Thyroid gland (tissue), 4 donors: ENCODE measurements around the gene CHN2. TPM values are rescaled to one million over a fixed set of nuclear protein-coding genes. Genes with fewer than 3 reads are reported as not detected.
"Not testable (repeated sequence)": the region's sequence is repeated elsewhere in the genome, so short reads cannot be mapped to it uniquely, and the experiment has no call there.

ENCODE experiments used
- DNase-seq, 2 donors: peaks; one replicate each; pipeline ENCODE4 v3.0.0-alpha.2; 2019
- H3K27ac ChIP-seq, 3 donors: fragments of 200-600 bp; sonication (generic); 1 replicate in 2 of 3; 2 replicates in 1 of 3; pipeline ENCODE4 v1.5.1; 2016 to 2019; ENCODE audit warnings: mild to moderate bottlenecking in 1 of 3, moderate library complexity in 1 of 3
- H3K27me3 ChIP-seq: fragments of 200-600 bp; sonication (generic); one replicate; pipeline ENCODE4 v1.5.1; 2019
- H3K36me3 ChIP-seq, 2 donors: fragments of 200-600 bp; sonication (generic); one replicate each; pipeline ENCODE4 v1.5.1; 2016 to 2019
- H3K4me1 ChIP-seq, 2 donors: fragments of 200-600 bp; sonication (generic); one replicate each; pipeline ENCODE4 v1.5.1; 2017 to 2019
- H3K4me3 ChIP-seq, 3 donors: fragments of 200-600 bp; sonication (generic); replicated peaks in 1 of 3; 1 replicate in 2 of 3; 2 replicates in 1 of 3; pipeline ENCODE4 v1.5.1; 2016; ENCODE audit warnings: mild to moderate bottlenecking in 1 of 3
- H3K9me3 ChIP-seq: fragments of 200-600 bp; sonication (generic); one replicate; pipeline ENCODE4 v1.5.1; 2017
- CTCF ChIP-seq, 6 experiments: fragments of 200-600 bp in 3 of 6; fragments of 450-650 bp in 3 of 6; sonication (generic) in 3 of 6; IDR thresholded peaks; one replicate each; pipeline ENCODE4 v1.5.1; 2016 to 2019; ENCODE audit warnings: antibody characterized with exemption in 6 of 6, mild to moderate bottlenecking in 2 of 6, inconsistent platforms in 1 of 6, moderate library complexity in 1 of 6
- POLR2A ChIP-seq, 2 donors: fragments of 450-650 bp; IDR thresholded peaks; one replicate each; pipeline ENCODE4 v1.6.1; 2017; ENCODE audit warnings: antibody characterized with exemption in 2 of 2, mild to moderate bottlenecking in 2 of 2, moderate library complexity in 1 of 2
- WGBS, 2 donors: methylation state at CpG; one replicate each; pipeline ENCODE4 v1.1.5; 2017; 5-methylcytosine and 5-hydroxymethylcytosine counted together
- intact Hi-C: fragments of 100-400 bp; cut with DNase I; formaldehyde crosslinking; loops from one replicate; pipeline ENCODE4 v1.15.1; 2023
- total RNA-seq, 4 donors: library from RNA; depleted of rRNA; stranded (reverse); fragments of >200 nt; gene quantifications; one replicate each; pipeline ENCODE4 v1.2.3, GENCODE V29; 2016

The CHN2 gene
- total RNA-seq, 4 donors from 2014 or later: 11.7 to 54.3 (median 41.4) TPM

DNA sequence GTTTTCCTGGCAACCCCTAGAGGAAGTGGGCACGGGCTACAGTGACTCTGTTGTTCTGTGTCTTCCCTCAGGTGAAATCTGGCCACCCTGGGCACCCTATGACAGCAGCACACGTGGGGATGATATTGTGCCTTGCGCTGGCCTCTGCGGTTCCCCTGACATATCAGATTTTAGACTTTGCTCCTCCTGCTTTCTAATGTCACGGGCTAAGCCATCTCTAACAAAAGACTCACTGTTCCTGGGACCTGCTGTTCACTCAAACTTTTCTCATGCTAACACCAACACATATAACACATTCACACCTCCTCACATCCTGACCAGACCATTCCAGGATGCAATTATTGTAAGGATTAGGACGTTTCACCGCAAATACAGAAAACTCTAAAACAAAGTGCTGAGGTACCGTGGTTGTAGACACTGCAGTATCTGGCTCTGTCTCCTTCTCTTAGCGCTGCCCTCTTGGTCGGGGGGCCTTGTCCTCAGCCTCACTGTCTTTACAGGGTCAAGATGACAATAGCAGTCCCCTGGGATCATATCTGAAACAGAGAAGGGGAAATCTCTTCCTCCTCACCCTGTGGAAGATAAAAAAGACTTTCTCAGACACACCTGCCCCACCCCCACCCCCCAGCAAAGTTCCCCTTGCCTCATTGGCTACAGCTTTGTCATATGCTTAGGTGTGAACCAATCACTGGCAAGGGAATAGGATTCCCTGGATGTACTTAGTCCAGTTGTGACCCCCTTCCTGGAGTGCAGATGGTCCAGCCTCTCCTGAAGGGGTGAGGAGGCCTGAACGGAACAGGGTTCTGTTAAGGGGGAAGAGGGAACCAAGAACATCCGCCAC, 14.1 kb downstream of the CHN2 start:
- no peaks in the 10 kb centered on the region for H3K36me3 ChIP-seq
- no peaks in the 10 kb centered on the region for H3K27me3 ChIP-seq
- no peaks in the 10 kb centered on the region for H3K4me1 ChIP-seq
- intact Hi-C loops: no loop called here
- no peak for DNase-seq
- H3K9me3 ChIP-seq: no peaks in the 10 kb centered on the region
- TF ChIP-seq POLR2A (IDR thresholded peaks at IDR 0.05): no peak
- TF ChIP-seq CTCF (IDR thresholded peaks at IDR 0.05): no peak
- H3K4me3 ChIP-seq: no peak overlapping the region
- H3K27ac ChIP-seq: no peak overlapping the region
- WGBS, 2 donors: 89 to 93% methylated on average over 12 of the region's 12 CpGs

GRCh38 chr7:29209745-29210144, 15.2 kb downstream of the CHN2 start:
- DNase-seq: no peak
- WGBS, 2 donors: 89 to 91% methylated on average over 3 of the region's 3 CpGs
- Histone ChIP-seq H3K4me3 (no peak overlapping the region), H3K36me3 (no peaks in the 10 kb centered on the region), H3K4me1 (no peaks in the 10 kb centered on the region), H3K27me3 (no peaks in the 10 kb centered on the region), H3K9me3 (no peaks in the 10 kb centered on the region), H3K27ac (no peak overlapping the region)
- intact Hi-C loops: no loop called here
- TF ChIP-seq CTCF (IDR thresholded peaks at IDR 0.05) (no peak), POLR2A (IDR thresholded peaks at IDR 0.05) (no peak)

- H3K9me3 ChIP-seq, DNase-seq, intact Hi-C loops, H3K4me3 ChIP-seq, H3K36me3 ChIP-seq, H3K4me1 ChIP-seq, H3K27ac ChIP-seq, H3K27me3 ChIP-seq: not testable (repeated sequence)
- WGBS, 2 donors: 94 to 97% methylated on average over 2 of the region's 2 CpGs
These were observed 18.2 kb downstream of the CHN2 start for GRCh38 chr7:29212736-29213135.

DNA sequence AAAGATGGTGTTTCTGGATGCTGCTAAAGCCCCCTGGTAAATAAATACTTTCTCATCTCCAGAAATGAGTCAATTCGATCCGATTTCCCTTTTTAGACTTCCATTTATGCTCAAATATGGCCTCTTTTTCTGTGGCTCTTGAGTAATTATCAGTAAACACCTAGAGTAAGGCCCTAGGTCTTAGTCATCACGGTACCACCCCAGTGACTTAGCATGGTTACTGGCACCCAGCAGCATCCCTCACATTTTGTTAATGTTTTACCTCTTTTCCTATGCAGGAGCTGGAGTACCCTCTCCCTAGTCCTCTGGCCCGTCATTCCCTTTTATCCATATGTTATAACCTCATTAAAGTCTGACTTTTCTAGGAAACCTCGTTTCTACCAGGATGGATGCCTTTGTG, 19.5 kb downstream of the CHN2 start:
- intact Hi-C loops: no loop called here
- WGBS, 2 donors: 85 to 93% methylated on average over 5 of the region's 5 CpGs
- DNase-seq: no peak
- no peaks in the 10 kb centered on the region for H3K9me3 ChIP-seq
- no peak overlapping the region for H3K4me3 ChIP-seq
- no peaks in the 10 kb centered on the region for H3K4me1 ChIP-seq
- TF ChIP-seq POLR2A (IDR thresholded peaks at IDR 0.05) (no peak), CTCF (IDR thresholded peaks at IDR 0.05) (no peak)
- no peaks in the 10 kb centered on the region for H3K27me3 ChIP-seq
- no peak overlapping the region for H3K27ac ChIP-seq
- no peaks in the 10 kb centered on the region for H3K36me3 ChIP-seq

DNA sequence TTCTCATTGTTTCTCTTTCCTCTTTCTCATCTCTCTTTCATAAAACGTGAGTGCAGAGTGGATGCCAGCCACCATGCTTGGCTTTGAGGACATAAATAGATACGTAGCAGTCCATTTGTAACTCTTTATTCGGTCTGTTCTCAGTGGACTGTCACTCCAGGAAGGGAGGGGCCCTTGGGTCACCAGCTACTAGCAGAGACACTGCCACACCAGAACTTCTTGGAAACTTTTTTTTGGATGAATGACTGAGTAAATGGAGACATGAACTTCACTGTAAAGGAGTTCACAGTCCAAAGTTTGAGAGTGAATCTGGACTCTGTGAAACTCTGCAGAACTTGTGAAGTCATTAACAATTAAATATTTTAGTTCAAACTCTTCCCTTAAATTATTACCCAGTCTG, 20.2 kb downstream of the CHN2 start:
- intact Hi-C loops: no loop called here
- DNase-seq: no peak
- 71 to 73% methylated on average over 3 of the region's 3 CpGs for WGBS, 2 donors
- no peaks in the 10 kb centered on the region for H3K4me1 ChIP-seq
- H3K27me3 ChIP-seq: no peaks in the 10 kb centered on the region
- TF ChIP-seq CTCF (IDR thresholded peaks at IDR 0.05) (no peak), POLR2A (IDR thresholded peaks at IDR 0.05) (no peak)
- H3K36me3 ChIP-seq: no peaks in the 10 kb centered on the region
- H3K27ac ChIP-seq: no peak overlapping the region
- H3K9me3 ChIP-seq: no peaks in the 10 kb centered on the region
- no peak overlapping the region for H3K4me3 ChIP-seq
